Activated effector memory CD4-positive, alpha-beta T cell treated with Interleukin-2 at 50 U/mL for 16 hours (primary cell): ENCODE results near the gene UNC13D.
A peak's percentile ranks its signal among the peaks of the same experiment; 100 is the strongest.

Experiments used
- DNase-seq: peaks from one replicate; pipeline ENCODE4 v3.0.0-alpha.2; 2020

Gene UNC13D

GRCh38 chr17:75791254-75791653 is 53.0 kb downstream of the UNC13D start:
- no peak for DNase-seq

GRCh38 chr17:75785016-75785890 is 59.0 kb downstream of the UNC13D start:
- peak; percentile 43 for DNase-seq

- DNase-seq, result peak; percentile 92
Measured at GRCh38 chr17:75784473-75785015, 59.7 kb downstream of the UNC13D start, which contains the start of gene UNK. Gene UNK (plus strand): TSS chr17:75784806. CDS start chr17:75784881, 75 bp downstream.

GRCh38 chr17:75783803-75784472 is 60.3 kb downstream of the UNC13D start:
- no peak for DNase-seq

GRCh38 chr17:75783069-75783783 is 61.0 kb downstream of the UNC13D start:
- no peak for DNase-seq

GRCh38 chr17:75779987-75780889 is 64.0 kb downstream of the UNC13D start:
- no peak for DNase-seq

- DNase-seq, result peak; percentile 89
Measured at GRCh38 chr17:75779250-75779986, 64.8 kb downstream of the UNC13D start.

GRCh38 chr17:75778861-75779249 is 65.3 kb downstream of the UNC13D start:
- DNase-seq, result no peak

- peak; percentile 17 for DNase-seq
Measured at GRCh38 chr17:75778066-75778860, 65.9 kb downstream of the UNC13D start.

GRCh38 chr17:75777296-75777922 is 66.8 kb downstream of the UNC13D start:
- no peak for DNase-seq
